Colon (tissue), 2 donors: ENCODE measurements around the gene OR2A42.
"Not testable (repeated sequence)": the region's sequence is repeated elsewhere in the genome, so short reads cannot be mapped to it uniquely, and the experiment has no call there.

Source experiments
- FAIRE-seq: peaks from 2 replicates; lab custom pipeline; 2012; peaks lifted over from hg19 to GRCh38; lab: Jason Lieb, UNC
- donor health status: control.
- donor health status: control.

Gene OR2A42, protein sequence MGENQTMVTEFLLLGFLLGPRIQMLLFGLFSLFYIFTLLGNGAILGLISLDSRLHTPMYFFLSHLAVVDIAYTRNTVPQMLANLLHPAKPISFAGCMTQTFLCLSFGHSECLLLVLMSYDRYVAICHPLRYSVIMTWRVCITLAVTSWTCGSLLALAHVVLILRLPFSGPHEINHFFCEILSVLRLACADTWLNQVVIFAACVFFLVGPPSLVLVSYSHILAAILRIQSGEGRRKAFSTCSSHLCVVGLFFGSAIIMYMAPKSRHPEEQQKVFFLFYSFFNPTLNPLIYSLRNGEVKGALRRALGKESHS

DNA sequence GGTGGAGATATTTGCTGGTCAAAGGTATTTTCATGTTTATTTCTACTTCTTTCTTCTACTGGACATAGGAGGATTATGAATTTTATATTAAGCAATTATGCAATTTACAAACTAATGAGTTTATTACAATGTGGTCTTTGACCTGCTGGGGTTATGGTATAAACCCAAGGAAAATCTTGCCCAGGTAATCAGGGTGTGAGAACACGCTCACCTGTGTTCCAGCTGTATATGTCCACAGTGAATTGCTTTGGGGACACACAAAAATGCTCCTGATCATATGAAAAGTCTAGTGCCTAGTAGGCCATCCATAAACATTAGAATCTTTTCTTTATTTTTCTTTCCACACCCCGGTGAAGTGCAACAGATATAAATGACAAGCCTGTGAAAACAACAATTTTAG is at the start of gene OR2A42:
Gene OR2A42 (minus strand): TSS at position 241 of the 400 bp plus-strand sequence. CDS start 6,762 bp downstream, outside the sequence.
- not testable (repeated sequence) for FAIRE-seq

- not testable (repeated sequence) for FAIRE-seq
These were observed 47.9 kb upstream of the OR2A42 start for GRCh38 chr7:144287171-144287784.

- FAIRE-seq: not testable (repeated sequence)
These were observed 44.3 kb upstream of the OR2A42 start for GRCh38 chr7:144283716-144284115.

GRCh38 chr7:144282490-144282889 is 43.1 kb upstream of the OR2A42 start:
- not testable (repeated sequence) for FAIRE-seq

DNA sequence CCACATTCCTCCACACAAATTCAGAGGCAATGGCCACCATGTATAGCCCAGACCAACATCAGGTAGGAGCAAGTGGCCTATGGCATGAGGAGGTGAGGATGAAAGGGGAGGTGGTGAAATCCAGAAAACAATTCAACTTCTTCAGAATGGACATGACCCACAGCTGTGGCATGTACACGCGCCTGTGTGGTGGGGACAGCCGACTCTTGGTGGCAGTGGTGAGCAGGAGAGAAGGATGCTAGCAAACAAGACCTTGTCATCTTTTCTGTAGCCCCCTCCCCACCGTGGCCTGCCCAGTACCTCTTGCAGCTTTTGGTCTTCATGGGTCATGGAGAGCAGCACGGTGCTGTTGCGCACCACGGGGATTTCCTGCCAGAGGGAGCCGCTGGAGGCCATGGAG is 42.6 kb upstream of the OR2A42 start:
- FAIRE-seq: not testable (repeated sequence)

DNA sequence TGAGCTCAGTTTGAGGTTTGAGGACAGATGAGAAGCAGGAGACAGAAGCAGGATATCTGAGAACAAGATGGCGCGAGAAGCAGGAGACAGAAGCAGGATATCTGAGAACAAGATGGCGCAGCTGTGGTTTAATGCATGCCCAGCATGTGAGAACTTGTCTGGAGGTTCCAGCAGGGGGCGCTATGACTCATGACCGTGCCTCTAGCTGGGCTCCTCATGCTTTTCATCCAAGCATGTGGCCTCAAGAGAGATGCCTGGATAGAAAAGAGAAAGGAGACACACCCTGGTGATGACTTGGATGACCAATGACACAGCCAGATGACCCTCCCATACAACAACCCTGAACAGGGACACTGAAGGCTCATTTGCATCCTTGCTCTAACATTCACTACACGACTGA is 40.6 kb upstream of the OR2A42 start:
- FAIRE-seq: not testable (repeated sequence)

GRCh38 chr7:144275281-144275680 is 35.9 kb upstream of the OR2A42 start:
- not testable (repeated sequence) for FAIRE-seq

GRCh38 chr7:144269188-144269587 is 29.8 kb upstream of the OR2A42 start, which contains the start of gene CTAGE8:
Gene CTAGE8 (minus strand): TSS chr7:144269288. CDS start chr7:144269250, 38 bp downstream.
- not testable (repeated sequence) for FAIRE-seq

- not testable (repeated sequence) for FAIRE-seq
These were observed 25.3 kb upstream of the OR2A42 start, which contains the start of gene OR2A7 for GRCh38 chr7:144264692-144265091. Gene OR2A7 (minus strand): TSS chr7:144264792. CDS start chr7:144259628, 5,164 bp downstream.

DNA sequence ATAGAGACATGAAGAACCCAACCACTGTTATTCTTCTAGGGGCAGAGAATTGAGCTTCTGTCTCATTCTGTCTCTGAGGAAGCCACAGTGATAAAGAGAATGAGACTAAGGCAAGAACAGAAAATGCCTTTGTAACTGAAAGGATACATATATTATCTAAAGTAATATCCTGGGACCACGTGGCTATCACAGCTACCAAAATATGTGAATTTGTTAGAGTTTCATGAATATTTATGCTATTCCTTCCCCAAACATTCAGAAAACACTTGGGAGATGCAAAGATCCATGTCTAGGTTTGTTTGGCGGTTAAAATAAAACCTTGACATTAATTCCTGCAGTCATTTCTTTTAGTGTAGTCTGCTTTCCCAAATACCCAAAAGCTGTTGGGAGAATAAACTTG is 22.7 kb upstream of the OR2A42 start:
- FAIRE-seq: peak; percentile 24

- not testable (repeated sequence) for FAIRE-seq
These were observed 19.7 kb upstream of the OR2A42 start for GRCh38 chr7:144259067-144259466.

DNA sequence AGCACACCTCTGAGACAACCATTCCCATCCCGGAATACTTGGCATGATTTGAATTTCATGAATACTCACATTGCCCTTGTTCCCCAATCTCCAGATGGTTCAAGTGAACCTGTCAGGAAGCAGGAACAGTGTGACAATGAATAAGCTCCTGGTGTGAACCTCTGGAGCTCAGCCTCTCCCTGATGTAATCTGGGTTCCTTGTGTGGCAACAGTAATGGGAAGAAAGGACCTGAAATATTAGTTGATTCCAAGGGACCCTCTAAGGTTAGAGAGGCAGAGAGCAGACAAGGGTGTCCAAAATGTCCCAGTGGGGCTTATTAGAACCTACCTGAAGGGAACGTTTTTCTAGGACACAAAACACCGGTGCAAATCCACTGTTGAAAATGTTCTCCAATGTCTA is 16.7 kb upstream of the OR2A42 start:
- FAIRE-seq: no peak

DNA sequence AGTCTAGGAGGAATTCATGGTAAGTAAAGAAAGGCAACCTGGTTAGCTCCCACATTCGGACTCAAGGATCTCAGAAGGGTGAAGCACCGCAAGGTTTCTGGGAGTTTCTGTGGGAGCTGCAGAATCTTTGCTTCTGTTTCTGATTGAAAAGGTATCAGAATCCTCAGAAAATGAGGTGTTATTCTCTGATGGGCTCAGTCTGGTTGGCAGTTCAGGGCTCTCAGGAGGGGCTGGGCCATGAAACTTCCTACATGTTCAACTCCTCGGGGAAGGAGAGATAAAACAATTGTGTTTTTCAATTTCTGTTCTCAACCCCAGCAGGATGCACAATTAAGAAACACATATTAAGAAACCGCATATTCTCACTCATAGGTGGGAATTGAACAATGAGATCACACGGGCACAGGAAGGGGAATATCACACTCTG is 16.1 kb upstream of the OR2A42 start:
- FAIRE-seq: no peak

- FAIRE-seq: not testable (repeated sequence)
These were observed 12.9 kb upstream of the OR2A42 start for GRCh38 chr7:144252307-144252706.

DNA sequence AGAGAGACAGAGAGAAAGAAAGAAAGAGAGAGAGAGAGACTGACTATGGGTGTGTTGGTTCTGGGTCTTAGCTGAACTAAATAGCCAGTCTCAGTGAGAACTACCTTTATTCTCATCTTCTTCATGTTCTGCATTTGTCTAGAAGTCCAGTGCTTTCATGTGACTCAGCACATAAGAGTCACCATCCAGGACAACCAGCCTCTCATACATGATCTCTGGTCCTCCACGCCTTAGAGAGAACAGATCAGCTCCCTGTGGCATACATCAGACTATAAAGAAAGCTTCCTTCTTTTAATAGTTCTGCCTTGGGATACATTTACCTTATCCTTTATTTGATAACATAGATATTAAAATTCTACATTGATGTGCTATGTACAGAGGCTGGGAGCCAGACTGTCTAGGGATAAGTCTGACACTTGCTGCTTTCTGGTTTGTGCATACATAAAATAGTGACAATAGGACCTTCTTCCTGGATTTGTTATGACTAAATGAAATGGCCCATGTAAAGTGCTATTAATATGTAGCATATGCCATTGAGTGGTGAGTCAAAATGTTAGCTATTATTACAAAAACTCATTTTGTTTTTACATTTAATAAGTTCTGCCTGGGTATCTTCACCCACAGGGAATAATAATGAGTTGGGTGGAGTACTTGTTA is 8.4 kb upstream of the OR2A42 start:
- not testable (repeated sequence) for FAIRE-seq

- not testable (repeated sequence) for FAIRE-seq
These were observed 7.6 kb upstream of the OR2A42 start for GRCh38 chr7:144246967-144247366.

- FAIRE-seq: not testable (repeated sequence)
These were observed 6.0 kb upstream of the OR2A42 start for GRCh38 chr7:144245372-144245771.

DNA sequence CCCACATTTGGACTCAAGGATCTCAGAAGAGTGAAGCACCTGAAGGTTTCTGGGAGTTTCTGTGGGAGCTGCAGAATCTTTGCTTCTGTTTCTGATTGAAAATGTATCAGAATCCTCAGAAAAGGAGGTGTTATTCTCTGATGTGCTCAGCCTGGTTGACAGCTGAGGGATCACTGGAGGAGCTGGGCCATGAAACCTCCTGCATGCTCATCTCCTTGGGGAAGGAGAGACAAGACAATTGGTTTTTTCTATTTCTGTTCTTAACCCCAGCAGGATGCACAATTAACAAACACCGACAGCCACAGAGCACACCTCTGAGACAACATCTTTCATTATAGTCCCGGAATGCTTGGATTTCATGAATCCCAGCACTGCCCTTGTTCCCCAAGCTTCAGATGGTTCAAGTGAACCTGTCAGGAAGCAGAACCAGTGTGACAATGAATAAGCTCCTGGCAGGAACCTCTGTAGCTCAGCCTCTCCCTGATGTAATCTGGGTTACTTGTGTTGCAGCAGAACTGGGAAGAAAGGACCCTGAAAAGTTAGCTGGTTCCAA is 799 bp downstream of the OR2A42 start:
- FAIRE-seq: not testable (repeated sequence)

GRCh38 chr7:144233039-144233438 is 6.4 kb downstream of the OR2A42 start:
- not testable (repeated sequence) for FAIRE-seq

DNA sequence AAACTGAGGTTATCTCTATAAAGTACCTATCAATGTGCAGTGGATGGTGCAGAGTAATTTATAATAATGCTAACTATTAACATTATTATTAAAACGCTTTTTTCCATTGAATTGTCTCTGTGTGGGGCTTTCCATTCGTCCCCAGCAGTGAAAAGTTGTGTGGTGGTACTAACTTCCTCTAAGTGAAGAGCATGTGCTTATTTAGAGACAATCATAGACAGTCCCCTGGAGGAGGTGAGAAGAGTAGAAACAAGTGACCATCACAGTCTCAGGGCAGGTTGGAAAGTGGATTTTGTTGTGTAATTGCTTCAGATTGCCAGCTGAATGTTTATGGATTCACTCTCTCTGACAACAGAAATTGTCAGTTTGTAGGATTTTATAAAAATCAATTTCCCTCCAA is 8.4 kb downstream of the OR2A42 start:
- FAIRE-seq: not testable (repeated sequence)

- not testable (repeated sequence) for FAIRE-seq
These were observed 10.6 kb downstream of the OR2A42 start for GRCh38 chr7:144228810-144229209.

- not testable (repeated sequence) for FAIRE-seq
These were observed 12.5 kb downstream of the OR2A42 start for GRCh38 chr7:144226866-144227265.
